GM20000 (cell line): ENCODE results near the gene KLHL40.

ENCODE experiments used
- DNase-seq: peaks from one replicate; pipeline ENCODE4 v3.0.0; 2012; ENCODE audit warnings: low spot score
- CTCF ChIP-seq: IDR thresholded peaks from 2 replicates; pipeline ENCODE4 v1.5.1; 2012; ENCODE audit warnings: mild to moderate bottlenecking, control low read depth; ENCODE audit errors: extremely low read depth, missing control alignments

The KLHL40 gene

GRCh38 chr3:42736531-42736930, 51.2 kb downstream of the KLHL40 start:
- no peak for DNase-seq
- no peak for TF ChIP-seq CTCF

- TF ChIP-seq CTCF: no peak
- no peak for DNase-seq
These were observed 54.2 kb downstream of the KLHL40 start for GRCh38 chr3:42739401-42740158.

- no peak for TF ChIP-seq CTCF
- no peak for DNase-seq
These were observed 56.5 kb downstream of the KLHL40 start for GRCh38 chr3:42741796-42742195.
